Urothelium cell line (cell line): ENCODE results near the gene WDR47.
A peak's percentile ranks its signal among the peaks of the same experiment; 100 is the strongest.
"Not testable (repeated sequence)": the region's sequence is repeated elsewhere in the genome, so short reads cannot be mapped to it uniquely, and the experiment has no call there.

Experiments used
- DNase-seq: peaks from one replicate; pipeline ENCODE4 v3.0.0; 2011; ENCODE audit warnings: low spot score, mixed read lengths
- FAIRE-seq: peaks from 2 replicates; lab custom pipeline; 2011; peaks lifted over from hg19 to GRCh38; lab: Jason Lieb, UNC

Gene WDR47

DNA sequence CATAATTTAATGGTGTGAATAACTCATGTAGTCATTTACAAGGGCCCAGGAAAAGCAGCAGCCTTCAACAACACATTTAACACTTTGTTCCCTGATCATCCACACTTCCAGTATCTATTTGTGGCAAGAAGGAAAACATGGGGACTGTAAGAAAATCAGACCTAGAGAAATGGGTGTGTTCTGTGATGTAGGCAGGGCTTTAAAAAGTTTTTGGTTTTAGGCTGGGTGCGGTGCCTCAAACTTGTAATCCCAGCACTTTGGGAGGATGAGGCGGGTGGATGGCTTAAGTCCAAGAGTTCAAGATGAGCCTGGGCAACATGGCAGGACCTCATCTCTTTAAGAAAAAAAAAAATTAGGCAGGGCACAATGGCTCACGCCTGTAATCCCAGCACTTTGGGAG lies 14.2 kb upstream of the WDR47 start:
- DNase-seq, result no peak
- no peak for FAIRE-seq

DNA sequence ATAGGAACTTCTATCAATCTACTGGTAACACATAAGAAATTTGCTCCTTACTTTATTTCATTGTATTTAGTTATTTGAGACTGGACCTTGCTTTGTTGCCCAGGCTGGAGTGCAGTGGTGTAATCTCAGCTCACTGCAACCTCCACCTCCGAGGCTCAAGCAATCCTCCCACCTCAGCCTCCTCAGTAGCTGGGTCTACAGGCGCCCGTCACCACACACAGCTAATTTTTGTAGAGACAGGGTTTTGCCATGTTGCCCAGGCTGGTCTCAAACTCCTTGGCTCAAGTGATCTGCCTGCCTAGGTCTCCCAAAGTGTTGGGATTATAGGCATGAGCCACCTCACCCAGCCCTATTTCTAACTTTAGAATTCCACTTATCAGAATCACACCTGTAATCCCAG lies 10.2 kb upstream of the WDR47 start:
- not testable (repeated sequence) for FAIRE-seq, DNase-seq

DNA sequence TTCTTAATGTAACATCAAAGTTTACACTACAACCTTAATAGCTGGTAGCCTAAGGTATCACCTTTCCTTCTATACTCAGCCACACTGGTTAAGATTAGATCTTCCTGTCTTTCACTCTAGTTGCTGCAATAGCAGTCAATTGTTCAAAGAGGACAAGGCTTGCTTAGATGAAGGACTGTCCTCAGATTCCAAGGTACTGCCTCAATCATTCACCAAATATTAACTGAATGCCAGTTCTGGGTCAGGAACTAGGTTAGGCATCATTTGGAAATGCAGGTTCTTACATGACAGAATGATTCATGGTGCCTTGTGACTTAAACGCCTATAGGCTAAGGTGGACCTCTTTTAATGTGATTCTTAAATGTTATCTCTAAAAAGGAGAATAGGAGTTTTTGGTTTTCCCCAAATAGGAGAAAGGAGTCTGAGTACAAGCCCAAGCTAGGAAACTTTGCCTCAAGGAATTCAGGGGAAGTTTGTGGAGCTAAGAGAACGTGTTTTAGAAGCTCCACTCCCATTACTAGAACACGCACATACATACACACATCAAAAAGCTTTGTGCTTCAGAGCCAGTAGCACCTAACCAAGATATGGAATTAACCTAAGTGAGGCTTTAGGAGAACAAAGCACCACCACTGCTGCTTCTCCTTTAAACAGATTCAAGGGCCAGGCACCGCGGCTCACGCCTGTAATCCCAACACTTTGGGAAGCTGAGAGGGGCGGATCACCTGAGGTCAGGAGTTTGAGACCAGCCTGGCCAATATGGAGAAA lies 8.5 kb upstream of the WDR47 start:
- FAIRE-seq (no peak), DNase-seq (no peak)

DNA sequence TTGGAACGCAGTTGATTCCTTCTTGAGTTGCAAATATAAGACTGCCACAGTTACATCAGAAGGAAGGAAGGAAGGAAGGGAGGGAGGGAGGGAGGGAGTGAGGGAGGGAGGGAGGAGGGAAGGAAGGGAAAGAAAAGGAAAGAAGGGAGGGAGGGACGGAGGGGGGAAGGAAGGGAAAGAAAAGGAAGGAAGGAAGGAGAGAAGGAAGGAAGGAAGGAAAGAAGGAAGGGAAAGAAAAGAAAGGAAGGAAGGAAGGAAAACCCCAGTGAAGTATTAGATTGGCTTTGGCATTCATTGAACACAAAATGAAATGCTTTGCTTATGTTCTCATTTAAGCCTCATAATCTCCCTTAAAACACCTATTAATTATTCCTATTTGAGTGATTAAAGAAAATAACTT lies 6.4 kb upstream of the WDR47 start:
- DNase-seq (no peak), FAIRE-seq (no peak)

DNA sequence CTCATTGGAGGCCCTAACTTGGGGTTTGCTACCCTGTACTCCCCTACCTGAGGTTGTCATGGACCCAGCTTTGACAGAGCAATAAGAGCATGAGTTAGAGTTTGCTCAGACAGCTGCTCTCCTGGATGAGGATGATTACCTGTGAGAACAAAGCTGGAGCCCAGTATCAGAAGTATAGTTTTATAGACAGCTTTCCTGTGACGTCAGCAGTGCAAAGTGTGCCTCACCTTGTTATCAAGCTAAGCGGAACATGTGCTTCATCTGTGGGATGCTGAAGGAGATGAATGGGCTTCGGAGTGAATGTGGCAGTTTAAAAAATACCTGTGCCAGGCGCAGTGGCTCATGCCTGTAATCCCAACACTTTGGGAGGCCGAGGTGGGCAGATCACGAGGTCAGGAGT lies 5.4 kb upstream of the WDR47 start:
- FAIRE-seq (no peak), DNase-seq (no peak)

DNA sequence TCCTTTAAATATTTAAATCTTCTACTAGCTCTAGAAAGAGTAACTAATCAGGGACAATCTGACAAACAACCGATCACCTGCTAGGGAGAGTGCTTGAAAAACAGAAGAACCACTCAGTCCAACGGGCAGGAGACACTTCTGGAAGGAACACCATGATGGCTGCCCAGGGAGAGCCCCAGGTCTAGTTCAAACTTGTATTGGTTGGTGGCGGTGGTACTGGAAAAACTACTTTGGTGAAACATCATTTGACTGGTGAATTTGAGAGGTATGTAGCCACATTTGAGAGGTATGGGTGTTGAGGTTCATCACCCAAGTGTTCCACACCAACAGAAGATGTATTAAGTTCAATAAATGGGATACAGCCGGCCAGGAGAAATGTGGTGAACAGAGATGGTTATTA lies 4.8 kb upstream of the WDR47 start:
- FAIRE-seq (no peak), DNase-seq (no peak)

DNA sequence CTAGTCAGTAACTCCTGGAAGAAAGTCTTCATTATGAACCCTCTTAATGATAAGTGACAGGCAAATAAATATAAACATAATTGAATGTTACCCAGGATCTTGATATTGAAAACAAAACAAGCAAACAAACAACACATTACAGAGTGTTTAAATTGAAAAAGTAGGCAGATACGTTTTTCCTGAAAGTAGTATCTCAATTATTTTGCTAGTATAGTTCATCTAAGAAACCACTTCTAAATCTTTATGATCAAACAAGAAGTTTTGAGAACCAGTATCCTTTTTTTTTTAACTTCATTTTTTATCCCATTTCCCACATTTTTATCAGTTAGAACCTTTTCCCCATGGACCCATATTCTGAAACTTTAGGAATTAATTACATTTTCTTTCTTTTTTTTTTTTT lies 3.7 kb upstream of the WDR47 start:
- DNase-seq (no peak), FAIRE-seq (no peak)

DNA sequence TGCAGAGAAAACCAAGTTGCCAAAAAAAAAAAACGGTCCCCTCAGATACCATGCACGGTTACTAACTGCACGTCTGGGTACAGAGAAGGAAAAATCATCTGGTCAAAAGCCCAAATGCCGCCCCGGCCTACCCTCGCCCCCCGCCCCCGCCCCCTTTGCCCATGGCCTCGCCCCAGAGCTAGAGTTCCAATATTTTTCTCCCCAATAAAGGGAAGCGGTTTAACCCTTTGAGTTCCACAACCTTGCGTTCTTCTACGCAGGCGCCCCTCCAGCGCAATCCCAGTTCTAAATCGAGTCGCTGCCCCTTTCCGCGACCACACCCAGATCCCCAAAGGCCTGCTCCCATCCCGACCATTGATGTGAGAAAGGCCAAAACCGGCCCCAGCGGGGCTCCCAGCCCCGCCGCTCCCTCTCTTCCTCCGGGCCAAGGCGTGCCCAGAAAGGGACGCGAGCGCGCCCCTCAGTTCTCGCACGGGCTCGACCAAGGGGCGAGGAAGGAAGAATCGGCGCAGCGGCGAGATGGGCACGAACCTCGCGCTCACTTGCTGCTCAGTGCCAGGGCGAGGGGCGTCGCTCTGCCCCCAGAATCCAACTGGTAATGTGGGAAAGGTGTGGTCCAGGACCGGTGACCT lies 797 bp downstream of the WDR47 start:
- peak; percentile 45 for DNase-seq
- FAIRE-seq, result no peak

DNA sequence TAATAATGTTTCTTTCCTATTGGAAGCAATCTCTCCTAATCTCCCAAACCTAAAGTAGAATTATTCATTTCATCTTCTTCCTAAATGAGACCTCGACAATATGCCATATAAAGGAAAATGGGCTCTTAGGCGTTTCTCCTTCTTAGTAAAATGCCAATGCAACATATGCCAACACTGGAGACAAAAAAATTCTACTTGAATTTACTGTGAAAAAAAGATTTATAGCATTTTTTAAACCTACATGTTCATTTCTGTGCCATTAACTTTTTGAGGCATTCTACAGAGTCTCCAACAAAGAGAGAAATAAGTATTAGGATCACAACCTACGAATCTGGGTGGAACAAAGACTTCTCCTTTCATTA lies 1.3 kb downstream of the WDR47 start:
- FAIRE-seq (no peak), DNase-seq (no peak)

DNA sequence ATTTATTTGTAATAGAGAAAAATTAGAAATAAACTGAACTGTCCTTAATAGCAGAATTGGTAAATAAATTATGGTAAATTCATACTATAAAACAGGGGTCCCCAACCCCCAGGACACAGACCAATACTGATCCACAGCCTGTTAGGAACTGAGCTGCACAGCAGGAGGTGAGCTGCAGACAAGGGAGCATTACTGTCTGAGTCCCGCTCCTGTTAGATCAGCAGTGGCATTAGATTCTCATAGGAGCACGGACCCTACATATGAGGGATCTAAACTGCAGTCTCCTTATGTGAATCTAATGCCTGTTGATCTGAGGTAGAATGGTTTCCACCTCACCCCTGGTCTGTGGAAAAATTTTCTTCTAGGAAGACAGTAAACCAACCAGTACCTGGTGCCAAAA lies 7.5 kb downstream of the WDR47 start:
- FAIRE-seq, result no peak

DNA sequence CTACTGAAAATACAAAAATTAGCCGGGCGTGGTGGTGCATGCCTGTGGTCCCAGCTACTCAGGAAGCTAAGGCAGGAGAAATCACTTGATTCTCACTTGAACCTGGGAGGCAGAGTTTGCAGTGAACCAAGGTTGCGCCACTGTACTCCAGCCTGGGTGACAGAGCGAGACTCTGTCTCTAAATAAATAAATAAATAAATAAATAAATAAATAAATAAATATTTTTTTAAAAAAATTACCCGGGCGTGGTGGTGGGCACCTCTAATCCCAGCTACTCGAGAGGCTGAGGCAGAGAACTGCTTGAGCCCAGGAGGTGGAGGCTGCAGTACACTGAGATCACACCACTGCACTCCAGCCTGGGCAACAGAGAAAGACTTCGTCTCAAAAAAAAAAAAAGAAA lies 12.4 kb downstream of the WDR47 start:
- not testable (repeated sequence) for FAIRE-seq, DNase-seq

More for the DNA sequence above, 7.5 kb downstream of the WDR47 start:
- DNase-seq, result no peak

DNA sequence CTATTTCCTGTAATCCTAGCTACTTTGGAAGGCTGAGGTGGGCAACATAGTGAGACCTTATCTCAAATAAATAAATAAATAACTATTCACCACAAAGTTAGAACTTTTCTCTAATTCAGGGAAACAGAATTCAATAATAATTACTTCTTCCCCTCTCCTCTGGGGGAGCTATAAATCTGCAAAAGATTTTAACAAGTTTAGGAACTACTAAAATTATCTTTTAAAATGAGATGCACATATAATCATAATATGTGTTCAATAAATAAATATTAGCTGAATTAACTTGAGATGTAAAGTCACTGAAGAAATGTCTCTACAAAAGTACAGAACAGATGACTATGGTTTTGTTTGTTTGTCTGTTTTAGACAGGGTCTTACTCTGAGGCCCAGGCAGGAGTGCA lies 14.1 kb downstream of the WDR47 start:
- DNase-seq, result no peak
- no peak for FAIRE-seq

DNA sequence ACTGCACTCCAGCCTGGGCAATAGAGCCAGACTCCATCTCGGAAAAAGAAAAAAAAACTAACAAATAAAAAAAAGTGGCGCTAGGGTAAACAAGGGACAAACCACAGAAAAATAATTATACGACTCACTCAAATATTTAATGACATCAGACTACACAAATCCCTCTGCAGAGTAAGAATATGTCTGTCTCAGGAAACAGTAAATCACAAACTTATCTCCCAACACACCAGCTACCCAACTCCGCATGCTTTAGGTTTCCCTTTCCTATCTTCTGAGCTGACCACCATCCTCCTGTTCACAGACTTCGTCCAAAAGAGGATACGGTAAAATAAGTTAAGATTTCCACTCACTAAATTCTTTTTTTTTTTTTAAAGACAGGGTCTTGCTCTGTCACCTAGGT lies 16.2 kb downstream of the WDR47 start:
- DNase-seq (no peak), FAIRE-seq (no peak)

DNA sequence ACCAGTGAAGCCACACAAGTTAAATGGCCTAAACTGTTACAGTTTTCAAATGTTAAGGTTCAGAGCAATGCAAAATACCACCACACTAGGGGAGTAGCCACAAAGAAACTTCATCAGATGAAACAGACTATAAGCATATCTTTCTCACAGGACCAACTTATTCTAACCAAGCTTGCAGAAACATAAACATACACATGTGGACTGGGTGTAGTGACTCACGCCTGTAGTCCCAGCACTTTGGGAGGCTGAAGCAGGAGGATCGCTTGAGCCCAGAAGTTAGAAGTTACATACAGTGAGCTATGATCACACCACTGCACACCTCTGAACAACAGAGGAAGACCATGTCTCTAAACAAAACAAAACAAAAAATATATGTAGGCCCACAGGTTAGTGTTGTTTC lies 17.3 kb downstream of the WDR47 start:
- DNase-seq (no peak), FAIRE-seq (no peak)

DNA sequence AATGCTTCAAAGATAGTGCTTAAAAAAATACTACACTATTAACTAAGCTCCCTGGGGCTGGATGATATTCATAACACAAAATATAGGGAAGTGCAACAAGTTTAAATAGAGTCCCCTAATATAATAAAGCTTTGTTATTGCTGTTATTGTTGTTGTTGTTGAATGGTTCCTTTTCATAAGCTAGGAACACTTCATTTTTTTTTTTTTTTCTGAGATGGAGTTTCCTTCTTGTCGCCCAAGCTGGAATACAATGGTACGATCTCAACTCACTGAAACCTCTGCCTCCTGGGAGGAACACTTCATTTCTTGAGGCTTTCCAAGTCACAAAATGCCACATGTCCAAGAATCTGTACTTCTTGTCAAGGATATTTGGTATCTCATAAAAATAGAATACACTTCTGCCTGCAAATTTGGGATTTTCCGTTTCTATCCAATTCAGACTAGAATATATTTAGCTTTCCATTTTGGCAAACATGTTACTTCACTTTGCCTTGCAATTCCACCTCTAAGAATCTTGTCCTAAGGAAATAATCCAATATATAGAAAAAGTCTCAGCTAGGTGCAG lies 21.1 kb downstream of the WDR47 start:
- DNase-seq (no peak), FAIRE-seq (no peak)

DNA sequence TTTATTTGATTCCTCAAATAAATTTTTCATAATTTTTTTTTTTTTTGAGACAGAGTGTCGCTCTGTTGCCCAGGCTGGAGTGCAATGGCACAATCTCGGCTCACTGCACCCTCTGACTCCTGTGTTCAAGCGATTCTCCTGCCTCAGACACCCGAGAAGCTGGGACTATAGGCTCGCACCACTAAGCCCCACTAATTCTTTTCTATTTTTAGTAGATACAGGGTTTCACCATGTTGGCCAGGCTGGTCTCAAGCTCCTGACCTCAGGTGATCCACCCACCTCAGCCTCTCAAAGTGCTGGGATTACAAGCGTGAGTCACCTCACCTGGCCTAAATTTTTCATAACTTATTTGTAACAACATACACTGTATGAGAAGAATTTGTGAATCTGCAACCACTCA lies 24.2 kb downstream of the WDR47 start:
- not testable (repeated sequence) for FAIRE-seq, DNase-seq

DNA sequence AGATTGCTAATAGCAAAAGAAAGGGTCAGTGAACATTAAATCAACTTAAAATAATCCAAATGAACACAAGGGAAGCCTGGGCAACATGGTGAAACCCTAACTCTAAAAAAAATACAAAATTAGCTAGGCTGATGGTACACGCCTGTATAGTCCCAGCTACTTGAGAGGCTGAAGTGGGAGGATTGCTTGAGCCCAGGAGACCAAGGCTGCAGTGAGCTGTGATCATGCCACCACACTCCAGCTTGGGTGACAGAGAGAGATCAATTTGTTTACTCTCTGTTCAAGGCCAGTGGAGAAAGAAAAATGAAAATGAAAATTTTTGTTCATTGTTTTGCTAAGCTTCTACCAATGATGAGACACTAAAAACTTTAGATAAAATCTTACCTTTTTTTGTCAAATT lies 24.8 kb downstream of the WDR47 start:
- DNase-seq (no peak), FAIRE-seq (no peak)

DNA sequence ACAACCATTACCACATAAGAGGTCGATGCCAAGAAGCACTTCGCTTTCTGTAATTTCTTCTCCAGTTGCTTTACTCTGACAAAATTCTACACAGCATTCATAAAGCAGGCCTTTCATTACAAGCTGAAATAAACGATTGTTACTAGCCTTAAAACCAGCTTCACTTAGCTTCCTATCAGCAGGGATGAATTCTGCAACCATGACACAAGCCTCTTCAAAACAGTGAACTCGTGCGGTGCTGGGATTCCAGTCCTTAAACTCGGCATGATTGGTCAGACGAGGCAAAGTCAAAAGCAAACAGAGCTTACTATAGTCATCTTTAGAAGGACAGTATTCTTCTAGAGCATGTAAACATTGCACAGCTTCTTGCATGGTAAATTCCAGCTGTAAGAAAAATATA lies 30.6 kb downstream of the WDR47 start:
- DNase-seq, result no peak

DNA sequence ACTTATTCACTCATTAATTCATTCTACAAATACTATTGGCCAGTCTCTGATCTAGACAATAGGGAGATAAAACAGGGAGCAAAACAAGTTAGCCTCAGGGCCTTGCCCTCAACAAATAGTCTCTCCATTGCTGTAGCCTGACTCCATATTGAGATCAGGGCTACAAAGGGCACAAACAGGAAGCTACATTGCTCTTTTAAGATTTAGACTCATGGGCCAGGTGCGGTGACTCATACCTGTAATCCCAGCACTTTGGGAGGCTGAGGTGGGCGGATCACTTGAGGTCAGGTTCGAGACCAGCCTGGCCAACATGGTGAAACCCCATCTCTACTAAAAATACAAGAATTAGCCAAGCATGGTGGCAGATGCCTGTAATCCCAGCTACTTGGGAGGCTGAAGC lies 45.3 kb downstream of the WDR47 start:
- FAIRE-seq, DNase-seq: not testable (repeated sequence)

More for the DNA sequence above, 30.6 kb downstream of the WDR47 start:
- FAIRE-seq, result no peak

DNA sequence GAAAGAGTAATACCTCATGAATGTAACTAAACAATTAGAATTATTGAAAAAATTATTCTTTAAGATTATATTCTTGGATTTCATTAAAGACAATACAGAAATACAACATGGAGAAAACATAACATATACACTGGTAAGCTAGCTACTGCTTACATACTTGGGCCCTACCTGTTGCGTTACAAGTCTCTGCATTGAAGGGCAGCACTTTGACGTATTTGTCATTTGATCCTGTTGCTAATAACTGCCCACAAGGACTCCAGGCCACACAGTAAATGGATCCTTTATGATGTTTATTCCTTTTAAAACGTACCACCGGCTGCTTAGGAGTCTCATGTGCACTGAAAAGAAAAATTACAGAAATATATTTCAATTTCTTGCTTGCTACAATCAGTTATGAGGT lies 58.8 kb downstream of the WDR47 start:
- no peak for FAIRE-seq

DNA sequence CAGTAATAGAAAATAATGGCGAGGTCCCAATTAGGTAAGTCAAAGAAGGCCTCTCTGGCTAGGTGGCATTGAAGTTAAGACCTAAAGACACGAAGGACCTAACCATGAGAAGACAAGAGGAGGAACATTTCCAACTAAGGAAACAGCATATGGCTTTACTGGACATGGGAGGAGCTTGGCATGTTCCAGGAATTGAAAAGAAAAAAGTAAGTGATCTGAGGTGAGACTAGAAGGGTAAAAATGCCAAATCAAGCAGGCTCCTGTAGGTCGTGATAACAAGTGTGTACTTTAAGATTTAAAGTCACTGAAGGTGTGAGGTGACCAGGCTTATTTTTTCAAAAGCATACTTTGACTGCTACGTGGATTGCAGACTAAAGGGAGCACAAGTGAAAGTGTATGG lies 65.2 kb downstream of the WDR47 start:
- no peak for DNase-seq
- FAIRE-seq, result no peak

More for the DNA sequence above, 58.8 kb downstream of the WDR47 start:
- DNase-seq, result no peak

DNA sequence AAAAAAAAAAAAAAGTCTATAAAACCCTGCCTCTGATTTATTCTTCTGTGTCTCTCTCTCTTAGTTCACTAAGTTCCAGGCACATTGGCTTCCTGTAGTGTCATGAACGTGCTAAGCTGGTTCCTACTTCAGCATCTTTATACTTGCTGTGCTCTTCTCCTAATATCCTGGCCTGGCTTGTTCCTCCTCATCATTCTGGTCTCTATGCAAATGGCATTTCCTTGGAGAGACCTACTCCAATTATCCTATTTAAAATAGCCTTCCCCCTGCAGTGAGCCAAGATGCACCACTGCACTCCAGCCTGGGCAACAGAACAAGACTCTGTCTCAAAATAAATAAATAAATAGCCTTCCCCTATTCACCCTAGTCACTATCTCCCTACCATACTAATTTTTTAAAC lies 69.0 kb downstream of the WDR47 start:
- no peak for FAIRE-seq

More for the DNA sequence above, 69.0 kb downstream of the WDR47 start:
- DNase-seq, result no peak
